OCI-LY7 (cell line): ENCODE data around the gene DUSP2.

Experiments
- CTCF ChIP-seq: fragments of 200-600 bp; sonication (generic); conservative IDR thresholded peaks from 2 replicates; pipeline ENCODE4 v1.5.1; 2014; ENCODE audit warnings: mild to moderate bottlenecking, antibody characterized with exemption, low read length, moderate library complexity, mixed read lengths
- EZH2phosphoT487 ChIP-seq: fragments of 200-600 bp; sonication (generic); IDR thresholded peaks from 2 replicates; pipeline ENCODE4 v1.6.1; 2018; ENCODE audit warnings: low read depth, borderline replicate concordance, mild to moderate bottlenecking, mixed run types, antibody characterized with exemption, low read length, moderate library complexity, mixed read lengths

- TF ChIP-seq CTCF (no peak), EZH2phosphoT487 (no peak)
These were observed 9.0 kb downstream of the DUSP2 start for GRCh38 chr2:96136129-96136720.
